ENCODE results near the gene C2orf69. TPM values are rescaled to one million over a fixed set of nuclear protein-coding genes. Genes with fewer than 3 reads are reported as not detected.
A peak's percentile ranks its signal among the peaks of the same experiment; 100 is the strongest.

Gene C2orf69
- total RNA-seq, 1 experiment from 2014 or later: 29.9 TPM

- TF ChIP-seq AFF4 (CRISPR knock-in tag; IDR thresholded peaks at IDR 0.05; ENCODE audit: borderline replicate concordance) (no peak), HMGXB4 (CRISPR knock-in tag; IDR thresholded peaks at IDR 0.05) (peak; percentile 17; the same call in 1 of the 2 replicates), TEAD1 (CRISPR knock-in tag; IDR thresholded peaks at IDR 0.05) (no peak), E2F5 (CRISPR knock-in tag; IDR thresholded peaks at IDR 0.05) (no peak), TEAD4 (CRISPR knock-in tag; IDR thresholded peaks at IDR 0.05) (no peak), ZNF396 (CRISPR knock-in tag; IDR thresholded peaks at IDR 0.05; ENCODE audit: borderline replicate concordance) (no peak), ZNF121 (CRISPR knock-in tag; IDR thresholded peaks at IDR 0.05) (no peak), ZSCAN18 (CRISPR knock-in tag; IDR thresholded peaks at IDR 0.05) (no peak), FOXK1 (CRISPR knock-in tag; IDR thresholded peaks at IDR 0.05) (no peak), SP1 (CRISPR knock-in tag; conservative IDR thresholded peaks at IDR 0.05) (no peak), PRDM15 (CRISPR knock-in tag; IDR thresholded peaks at IDR 0.05) (no peak), FOXJ3 (CRISPR knock-in tag; IDR thresholded peaks at IDR 0.05; ENCODE audit: borderline replicate concordance) (no peak), ZBTB43 (CRISPR knock-in tag; IDR thresholded peaks at IDR 0.05) (no peak), ETV6 (CRISPR knock-in tag; IDR thresholded peaks at IDR 0.05) (no peak), HMGA2 (CRISPR knock-in tag; IDR thresholded peaks at IDR 0.05) (no peak), CDX4 (CRISPR knock-in tag; IDR thresholded peaks at IDR 0.05; ENCODE audit: borderline replicate concordance) (no peak), STAT6 (CRISPR knock-in tag; conservative IDR thresholded peaks at IDR 0.05; ENCODE audit: low read depth) (no peak), ZNF138 (CRISPR knock-in tag; conservative IDR thresholded peaks at IDR 0.05) (0 out of 2 replicates have a peak, but pooled peaks have one; percentile 5), TP53 (CRISPR knock-in tag; IDR thresholded peaks at IDR 0.05) (0 out of 2 replicates have a peak, but pooled peaks have one; percentile 4), SMAD4 (CRISPR knock-in tag; IDR thresholded peaks at IDR 0.05) (no peak)
Measured at GRCh38 chr2:199956062-199956380, 44.9 kb downstream of the C2orf69 start (continued).

Measured in WTC11 (cell line).